WI38 (cell line): Measurements from ENCODE around the gene PYGB.

Experiments used
- H3K4me3 ChIP-seq: 2 replicates; pipeline ENCODE4 v1.5.1; 2011; ENCODE audit warnings: low read depth, mild to moderate bottlenecking, control low read depth, low read length
- TF ChIP-seq, protein P1 (sequence below): IDR thresholded peaks from 2 replicates; pipeline ENCODE4 v1.5.1; 2012; ENCODE audit warnings: low read depth, mild to moderate bottlenecking, control low read depth, low read length

Gene PYGB

DNA sequence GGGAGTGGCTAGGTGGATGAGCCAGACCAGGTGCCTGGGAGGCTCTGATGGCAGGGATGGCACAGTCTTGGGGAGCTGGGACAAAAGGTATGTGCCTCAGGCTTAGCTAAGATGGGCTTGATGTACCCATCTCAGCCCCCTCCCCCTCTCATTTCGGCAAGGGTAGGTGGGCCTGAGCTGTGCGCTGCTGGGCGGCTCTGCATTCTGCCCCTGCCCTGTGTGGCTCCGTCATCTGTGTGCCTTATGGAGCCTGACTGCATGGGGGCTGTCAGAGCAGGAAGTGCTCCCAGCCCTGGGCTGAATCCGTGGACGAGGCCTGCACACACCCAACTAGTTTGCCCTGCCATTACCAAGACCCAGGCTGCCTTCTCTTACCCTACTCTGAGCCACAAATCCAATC is 54.7 kb downstream of the PYGB start:
- no peak overlapping the region for H3K4me3 ChIP-seq
- TF ChIP-seq, protein P1, sequence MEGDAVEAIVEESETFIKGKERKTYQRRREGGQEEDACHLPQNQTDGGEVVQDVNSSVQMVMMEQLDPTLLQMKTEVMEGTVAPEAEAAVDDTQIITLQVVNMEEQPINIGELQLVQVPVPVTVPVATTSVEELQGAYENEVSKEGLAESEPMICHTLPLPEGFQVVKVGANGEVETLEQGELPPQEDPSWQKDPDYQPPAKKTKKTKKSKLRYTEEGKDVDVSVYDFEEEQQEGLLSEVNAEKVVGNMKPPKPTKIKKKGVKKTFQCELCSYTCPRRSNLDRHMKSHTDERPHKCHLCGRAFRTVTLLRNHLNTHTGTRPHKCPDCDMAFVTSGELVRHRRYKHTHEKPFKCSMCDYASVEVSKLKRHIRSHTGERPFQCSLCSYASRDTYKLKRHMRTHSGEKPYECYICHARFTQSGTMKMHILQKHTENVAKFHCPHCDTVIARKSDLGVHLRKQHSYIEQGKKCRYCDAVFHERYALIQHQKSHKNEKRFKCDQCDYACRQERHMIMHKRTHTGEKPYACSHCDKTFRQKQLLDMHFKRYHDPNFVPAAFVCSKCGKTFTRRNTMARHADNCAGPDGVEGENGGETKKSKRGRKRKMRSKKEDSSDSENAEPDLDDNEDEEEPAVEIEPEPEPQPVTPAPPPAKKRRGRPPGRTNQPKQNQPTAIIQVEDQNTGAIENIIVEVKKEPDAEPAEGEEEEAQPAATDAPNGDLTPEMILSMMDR = no peak

- TF ChIP-seq, protein P1 = no peak
- H3K4me3 ChIP-seq = no peak overlapping the region
Observed at GRCh38 chr20:25303292-25304024, 55.6 kb downstream of the PYGB start.

- H3K4me3 ChIP-seq = no peak overlapping the region
- TF ChIP-seq, protein P1 = no peak
Observed at GRCh38 chr20:25304025-25304549, 56.2 kb downstream of the PYGB start.

GRCh38 chr20:25306991-25307903 is 59.4 kb downstream of the PYGB start:
- H3K4me3 ChIP-seq = no peak overlapping the region
- TF ChIP-seq, protein P1 = no peak

DNA sequence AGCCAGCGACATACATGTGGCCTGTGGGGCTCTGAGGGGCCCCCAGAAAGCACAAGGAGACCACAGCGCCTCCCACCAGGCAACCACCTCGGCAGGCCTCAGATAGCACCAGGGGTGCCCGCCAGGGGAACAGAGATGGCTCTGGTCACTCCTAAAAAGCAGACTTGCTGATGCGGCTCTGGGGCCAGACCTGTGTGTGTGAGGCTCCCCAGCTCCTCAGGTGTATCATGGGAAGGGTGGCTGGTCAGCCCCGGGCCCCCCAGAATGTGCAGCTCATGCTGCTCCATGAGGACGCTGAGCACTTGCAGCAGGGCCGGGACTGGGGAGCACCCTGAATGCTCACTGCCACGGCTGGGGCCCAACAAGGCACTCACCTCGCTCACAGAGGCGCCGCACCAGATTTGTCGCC is 60.2 kb downstream of the PYGB start:
- no peak overlapping the region for H3K4me3 ChIP-seq
- TF ChIP-seq, protein P1 = no peak

DNA sequence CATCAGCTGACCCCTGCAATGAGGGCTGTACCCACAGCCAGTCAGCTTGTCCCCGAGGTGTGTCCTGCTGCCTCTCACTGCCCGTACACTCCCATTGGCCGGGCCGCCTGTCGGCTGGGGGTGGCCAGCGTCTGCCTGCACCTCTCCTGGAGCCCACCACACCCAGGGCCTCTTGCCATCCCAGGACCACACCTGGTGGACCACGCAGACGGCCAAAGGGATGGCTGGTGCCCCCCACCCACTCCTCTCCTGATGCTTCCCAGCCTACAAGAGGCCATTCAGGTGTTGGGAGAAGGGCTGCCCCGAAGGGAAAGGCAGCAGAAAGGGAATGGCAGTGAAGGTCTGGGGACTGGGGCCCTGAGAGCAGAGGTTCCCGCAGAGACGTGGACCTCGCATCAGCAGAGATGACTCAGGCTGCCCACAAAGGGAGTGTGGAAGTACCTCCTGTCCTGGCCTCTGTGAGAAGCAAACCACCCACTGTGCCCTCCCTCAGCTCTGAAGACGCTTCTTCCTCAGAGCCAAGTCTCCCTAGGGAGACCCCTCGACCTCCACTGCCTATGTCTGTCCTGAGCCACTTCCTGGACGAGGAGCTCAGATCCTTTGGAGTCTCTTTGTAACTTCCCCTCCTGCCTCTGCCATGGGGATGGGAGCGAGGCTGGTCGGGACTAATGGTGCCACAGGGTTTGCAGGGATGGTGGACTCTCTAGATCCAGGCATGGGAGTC is 60.9 kb downstream of the PYGB start:
- H3K4me3 ChIP-seq = no peak overlapping the region
- TF ChIP-seq, protein P1 = no peak
